Neutrophil (primary cell): ENCODE results near the gene ACTR1A.

Experiments used
- H3K27ac ChIP-seq: fragments of 200-600 bp; sonication (generic); 2 replicates; pipeline ENCODE4 v1.5.1; 2016; ENCODE audit warnings: mild to moderate bottlenecking, moderate library complexity
- H3K27me3 ChIP-seq: fragments of 200-600 bp; sonication (generic); 2 replicates; pipeline ENCODE4 v1.6.0; 2016; ENCODE audit warnings: mild to moderate bottlenecking
- H3K36me3 ChIP-seq: fragments of 200-600 bp; sonication (generic); 2 replicates; pipeline ENCODE4 v1.5.1; 2017
- H3K4me1 ChIP-seq, 2 experiments: fragments of 200-600 bp in 1 of 2; sonication (generic) in 1 of 2; 1 replicate in 1 of 2; 2 replicates in 1 of 2; pipeline versions ENCODE4 v1.5.1 to v1.6.1; 2013 to 2016; ENCODE audit warnings: low read depth in 1 of 2, low read length in 1 of 2, mild to moderate bottlenecking in 1 of 2, moderate library complexity in 1 of 2; ENCODE audit not compliant: control insufficient read depth in 1 of 2, insufficient read depth in 1 of 2
- H3K4me3 ChIP-seq, 2 experiments: fragments of 200-600 bp in 1 of 2; sonication (generic) in 1 of 2; 1 replicate in 1 of 2; 2 replicates in 1 of 2; pipeline ENCODE4 v1.5.1; 2013 to 2016; ENCODE audit warnings: low read depth in 1 of 2, low read length in 1 of 2, mild to moderate bottlenecking in 1 of 2, moderate library complexity in 1 of 2
- H3K9me3 ChIP-seq: fragments of 200-600 bp; sonication (generic); 2 replicates; pipeline ENCODE4 v1.5.1; 2016
- TF ChIP-seq, protein P1 (sequence below): fragments of 200-600 bp; sonication (generic); IDR thresholded peaks from 2 replicates; pipeline ENCODE4 v1.5.1; 2016; ENCODE audit warnings: antibody characterized with exemption

ACTR1A gene

GRCh38 chr10:102468683-102469082, 33.8 kb downstream of the ACTR1A start:
- TF ChIP-seq, protein P1, sequence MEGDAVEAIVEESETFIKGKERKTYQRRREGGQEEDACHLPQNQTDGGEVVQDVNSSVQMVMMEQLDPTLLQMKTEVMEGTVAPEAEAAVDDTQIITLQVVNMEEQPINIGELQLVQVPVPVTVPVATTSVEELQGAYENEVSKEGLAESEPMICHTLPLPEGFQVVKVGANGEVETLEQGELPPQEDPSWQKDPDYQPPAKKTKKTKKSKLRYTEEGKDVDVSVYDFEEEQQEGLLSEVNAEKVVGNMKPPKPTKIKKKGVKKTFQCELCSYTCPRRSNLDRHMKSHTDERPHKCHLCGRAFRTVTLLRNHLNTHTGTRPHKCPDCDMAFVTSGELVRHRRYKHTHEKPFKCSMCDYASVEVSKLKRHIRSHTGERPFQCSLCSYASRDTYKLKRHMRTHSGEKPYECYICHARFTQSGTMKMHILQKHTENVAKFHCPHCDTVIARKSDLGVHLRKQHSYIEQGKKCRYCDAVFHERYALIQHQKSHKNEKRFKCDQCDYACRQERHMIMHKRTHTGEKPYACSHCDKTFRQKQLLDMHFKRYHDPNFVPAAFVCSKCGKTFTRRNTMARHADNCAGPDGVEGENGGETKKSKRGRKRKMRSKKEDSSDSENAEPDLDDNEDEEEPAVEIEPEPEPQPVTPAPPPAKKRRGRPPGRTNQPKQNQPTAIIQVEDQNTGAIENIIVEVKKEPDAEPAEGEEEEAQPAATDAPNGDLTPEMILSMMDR = no peak
- Histone ChIP-seq H3K27ac (peak overlapping the region; percentile 92), H3K36me3 (peaks cover 15% of the 10 kb centered on the region), H3K4me1 (peaks cover 48 to 54% of the 10 kb centered on the region in 2 experiments), H3K9me3 (no peaks in the 10 kb centered on the region), H3K4me3 (peak overlapping the region in 1 of 2 experiments; percentile 30), H3K27me3 (no peaks in the 10 kb centered on the region)

DNA sequence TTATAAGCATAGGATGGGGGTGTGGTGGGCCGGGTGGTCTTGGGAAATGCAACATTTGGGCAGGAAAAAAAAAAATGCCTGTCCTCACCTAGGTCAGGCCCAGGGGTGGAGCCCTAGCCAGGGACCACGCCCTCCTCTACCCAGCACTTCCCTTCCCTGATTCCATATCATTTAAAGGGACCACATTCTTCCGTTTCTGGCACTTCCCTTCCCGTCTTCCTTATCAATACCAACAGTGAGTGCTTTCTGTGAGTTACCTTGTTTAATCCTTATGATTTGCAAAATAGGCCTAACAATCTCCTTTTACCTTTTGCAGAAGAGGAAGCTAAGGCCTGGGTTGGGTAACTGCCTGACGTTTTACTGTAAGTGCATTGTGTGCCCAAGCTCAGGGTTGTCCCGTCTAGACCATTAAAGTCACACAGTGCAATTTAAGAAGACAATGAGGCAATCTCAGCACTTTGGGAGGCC, 34.5 kb downstream of the ACTR1A start:
- Histone ChIP-seq H3K27ac (peak overlapping the region; percentile 92), H3K4me3 (peak overlapping the region in 1 of 2 experiments; percentile 30), H3K4me1 (peaks cover 54 to 61% of the 10 kb centered on the region in 2 experiments), H3K9me3 (no peaks in the 10 kb centered on the region), H3K36me3 (peaks cover 8% of the 10 kb centered on the region), H3K27me3 (no peaks in the 10 kb centered on the region)
- TF ChIP-seq, protein P1 = no peak

DNA sequence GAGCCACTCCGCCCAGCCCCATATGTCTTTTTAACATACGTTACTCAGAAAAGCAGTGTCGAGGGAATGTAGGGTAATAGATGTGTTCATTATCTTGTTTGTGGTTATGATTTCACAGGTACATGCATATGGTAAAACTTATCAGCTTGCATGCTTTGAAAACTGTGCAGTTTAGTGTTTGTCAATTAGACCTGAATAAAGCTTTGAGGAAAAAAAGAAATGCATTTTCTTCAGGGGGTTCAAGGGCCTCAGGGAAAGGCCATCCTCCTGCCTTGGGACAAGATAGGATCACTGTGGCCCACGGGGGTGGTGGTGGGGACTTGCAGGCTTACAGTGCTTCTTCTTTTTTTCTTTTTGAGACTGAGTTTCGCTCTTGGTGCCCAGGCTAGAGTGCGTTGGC, 35.2 kb downstream of the ACTR1A start:
- Histone ChIP-seq H3K4me1 (peaks cover 61 to 68% of the 10 kb centered on the region in 2 experiments), H3K36me3 (peaks cover 3% of the 10 kb centered on the region), H3K4me3 (no peak overlapping the region), H3K27ac (peak overlapping the region; percentile 92), H3K9me3 (no peaks in the 10 kb centered on the region), H3K27me3 (no peaks in the 10 kb centered on the region)
- TF ChIP-seq, protein P1 = no peak

GRCh38 chr10:102465466-102465865, 37.0 kb downstream of the ACTR1A start:
- no peaks in the 10 kb centered on the region for H3K9me3 ChIP-seq
- H3K4me3 ChIP-seq = no peak overlapping the region
- peaks cover 77 to 83% of the 10 kb centered on the region in 2 experiments for H3K4me1 ChIP-seq
- H3K36me3 ChIP-seq = no peaks in the 10 kb centered on the region
- H3K27ac ChIP-seq = no peak overlapping the region
- TF ChIP-seq, protein P1 = no peak
- no peaks in the 10 kb centered on the region for H3K27me3 ChIP-seq

GRCh38 chr10:102463983-102464382, 38.5 kb downstream of the ACTR1A start:
- Histone ChIP-seq H3K4me3 (no peak overlapping the region), H3K27ac (no peak overlapping the region), H3K36me3 (no peaks in the 10 kb centered on the region), H3K9me3 (no peaks in the 10 kb centered on the region), H3K27me3 (no peaks in the 10 kb centered on the region), H3K4me1 (peaks cover 62 to 68% of the 10 kb centered on the region in 2 experiments)
- TF ChIP-seq, protein P1 = no peak
